GM18907 (cell line): Measurements from ENCODE around the gene SLC4A4.

ENCODE experiments used
- ATAC-seq: cut with Tn5 transposase; IDR thresholded peaks from one replicate; pipeline ENCODE4 v1.9.1; 2021; ENCODE audit warnings: mild to moderate bottlenecking, moderate library complexity; ENCODE audit not compliant: unreplicated experiment

SLC4A4 gene

GRCh38 chr4:71468116-71468710, 129.4 kb downstream of the SLC4A4 start:
- no peak for ATAC-seq

- ATAC-seq: no peak
These were observed 130.7 kb downstream of the SLC4A4 start for GRCh38 chr4:71469541-71469940.

- ATAC-seq: no peak
These were observed 131.7 kb downstream of the SLC4A4 start for GRCh38 chr4:71470524-71470923.

- ATAC-seq: no peak
These were observed 134.1 kb downstream of the SLC4A4 start for GRCh38 chr4:71472946-71473345.

- no peak for ATAC-seq
These were observed 134.9 kb downstream of the SLC4A4 start for GRCh38 chr4:71473541-71474240.

GRCh38 chr4:71474731-71475130, 135.9 kb downstream of the SLC4A4 start:
- ATAC-seq: no peak

GRCh38 chr4:71476240-71476639, 137.4 kb downstream of the SLC4A4 start:
- ATAC-seq: no peak

- ATAC-seq: no peak
These were observed 147.9 kb downstream of the SLC4A4 start for GRCh38 chr4:71486550-71487343.

- ATAC-seq: no peak
These were observed 148.6 kb downstream of the SLC4A4 start for GRCh38 chr4:71487344-71487920.

GRCh38 chr4:71494539-71494938, 155.7 kb downstream of the SLC4A4 start:
- no peak for ATAC-seq

GRCh38 chr4:71495454-71495853, 156.6 kb downstream of the SLC4A4 start:
- no peak for ATAC-seq

- ATAC-seq: no peak
These were observed 158.3 kb downstream of the SLC4A4 start for GRCh38 chr4:71497078-71497477.

- ATAC-seq: no peak
These were observed 159.2 kb downstream of the SLC4A4 start for GRCh38 chr4:71498002-71498401.

- ATAC-seq: no peak
These were observed 159.8 kb downstream of the SLC4A4 start for GRCh38 chr4:71498625-71499024.

- ATAC-seq: no peak
These were observed 163.2 kb downstream of the SLC4A4 start for GRCh38 chr4:71501992-71502391.

- ATAC-seq: no peak
These were observed 179.6 kb downstream of the SLC4A4 start for GRCh38 chr4:71518283-71518989.

- no peak for ATAC-seq
These were observed 181.5 kb downstream of the SLC4A4 start for GRCh38 chr4:71520308-71520707.

- ATAC-seq: no peak
These were observed 182.0 kb downstream of the SLC4A4 start for GRCh38 chr4:71520850-71521249.

- ATAC-seq: no peak
These were observed 185.9 kb downstream of the SLC4A4 start for GRCh38 chr4:71524756-71525155.

GRCh38 chr4:71526637-71527406, 188.0 kb downstream of the SLC4A4 start:
- no peak for ATAC-seq
